K562 (cell line): ENCODE measurements around the gene LTBP4. TPM values are rescaled to one million over a fixed set of nuclear protein-coding genes. Genes with fewer than 3 reads are reported as not detected.
A peak's percentile ranks its signal among the peaks of the same experiment; 100 is the strongest.

Source experiments
- ARNT ChIP-seq, 2 experiments: fragments of 450-650 bp; IDR thresholded peaks; 2 replicates each; pipeline ENCODE4 v1.6.1; 2016; ENCODE audit warnings: mild to moderate bottlenecking in 1 of 2
- BRF2 ChIP-seq: IDR thresholded peaks from 3 replicates; pipeline ENCODE4 v1.6.1; 2011; ENCODE audit warnings: borderline replicate concordance, mild to moderate bottlenecking; ENCODE audit not compliant: insufficient read length, insufficient read depth
- FOXP4 ChIP-seq: sonication (generic); formaldehyde crosslinking; IDR thresholded peaks from 2 replicates; pipeline ENCODE4 v1.8.0; 2022; ENCODE audit warnings: mild to moderate bottlenecking, missing genetic modification reagents, borderline replicate concordance
- HDGF ChIP-seq: fragments of 450-650 bp; IDR thresholded peaks from 2 replicates; pipeline ENCODE4 v1.6.1; 2016
- MED1 ChIP-seq: sonication (generic); formaldehyde crosslinking; IDR thresholded peaks from 2 replicates; pipeline ENCODE4 v1.8.1; 2023; ENCODE audit warnings: missing genetic modification reagents, borderline replicate concordance
- MLLT1 ChIP-seq, 2 experiments: fragments of 450-650 bp; IDR thresholded peaks; 2 replicates each; pipeline ENCODE4 v1.6.1; 2016
- NEUROD1 ChIP-seq: fragments of 150-350 bp; IDR thresholded peaks from 2 replicates; pipeline ENCODE4 v1.6.1; 2014; ENCODE audit warnings: borderline replicate concordance, low read length, low read depth; ENCODE audit not compliant: partially characterized antibody
- PREB ChIP-seq: sonication (generic); formaldehyde crosslinking; IDR thresholded peaks from 2 replicates; pipeline ENCODE4 v1.8.1; 2023; ENCODE audit warnings: mild to moderate bottlenecking, missing genetic modification reagents
- TCF7 ChIP-seq: sonication (generic); IDR thresholded peaks from 2 replicates; pipeline ENCODE4 v1.6.1; 2016; ENCODE audit warnings: antibody characterized with exemption, borderline replicate concordance
- ZNF41 ChIP-seq: fragments of 250-450 bp; sonication (Bioruptor Pico); conservative IDR thresholded peaks from 2 replicates; pipeline ENCODE4 v1.4.0; 2020; ENCODE audit warnings: mild to moderate bottlenecking
- ZNF445 ChIP-seq: fragments of 250-450 bp; sonication (Bioruptor Pico); IDR thresholded peaks from 2 replicates; pipeline ENCODE4 v1.4.0; 2020; ENCODE audit warnings: low read depth, mild to moderate bottlenecking, moderate library complexity
- polyA plus RNA-seq, 8 experiments: library from polyadenylated mRNA; depleted of rRNA in 4 of 8; stranded (reverse) in 5 of 8; unstranded in 3 of 8; fragments of >200 nt; fragmentation: Nextera tagmentation in 2 of 8; fragmentation: Illumina TruSeq in 1 of 8; extraction: Ambion mirVana in 2 of 8; extraction: Trizol in 1 of 8; gene quantifications; 2 replicates each; pipeline versions ENCODE4 v1.2.1 to v1.2.3, GENCODE V29; 2011 to 2014; ENCODE audit warnings: inconsistent platforms in 1 of 8, missing spikeins in 1 of 8
- total RNA-seq, 7 experiments: library from RNA; depleted of rRNA in 6 of 7; stranded (reverse); fragments of >200 nt in 6 of 7; fragmentation: Illumina TruSeq in 2 of 7; extraction: Trizol in 2 of 7; gene quantifications; 2 replicates each; pipeline versions ENCODE4 v1.2.1 to v1.2.3, GENCODE V29; 2011 to 2021; ENCODE audit warnings: low replicate concordance in 1 of 7
- TF ChIP-seq, protein P1 (sequence below), 2 experiments: fragments of 450-650 bp; formaldehyde crosslinking in 1 of 2; IDR thresholded peaks; 2 replicates each; pipeline versions ENCODE4 v1.4.0 to v1.6.1; 2014 to 2020; ENCODE audit warnings: mild to moderate bottlenecking in 2 of 2, borderline replicate concordance in 1 of 2, low read depth in 1 of 2

LTBP4 gene
- total and polyA plus RNA-seq, 9 of the 15 experiments (the other 6 are each of a cell fraction or from before 2014, with no cell fraction given) = 0.35 to 160 (median 31.6) TPM

DNA sequence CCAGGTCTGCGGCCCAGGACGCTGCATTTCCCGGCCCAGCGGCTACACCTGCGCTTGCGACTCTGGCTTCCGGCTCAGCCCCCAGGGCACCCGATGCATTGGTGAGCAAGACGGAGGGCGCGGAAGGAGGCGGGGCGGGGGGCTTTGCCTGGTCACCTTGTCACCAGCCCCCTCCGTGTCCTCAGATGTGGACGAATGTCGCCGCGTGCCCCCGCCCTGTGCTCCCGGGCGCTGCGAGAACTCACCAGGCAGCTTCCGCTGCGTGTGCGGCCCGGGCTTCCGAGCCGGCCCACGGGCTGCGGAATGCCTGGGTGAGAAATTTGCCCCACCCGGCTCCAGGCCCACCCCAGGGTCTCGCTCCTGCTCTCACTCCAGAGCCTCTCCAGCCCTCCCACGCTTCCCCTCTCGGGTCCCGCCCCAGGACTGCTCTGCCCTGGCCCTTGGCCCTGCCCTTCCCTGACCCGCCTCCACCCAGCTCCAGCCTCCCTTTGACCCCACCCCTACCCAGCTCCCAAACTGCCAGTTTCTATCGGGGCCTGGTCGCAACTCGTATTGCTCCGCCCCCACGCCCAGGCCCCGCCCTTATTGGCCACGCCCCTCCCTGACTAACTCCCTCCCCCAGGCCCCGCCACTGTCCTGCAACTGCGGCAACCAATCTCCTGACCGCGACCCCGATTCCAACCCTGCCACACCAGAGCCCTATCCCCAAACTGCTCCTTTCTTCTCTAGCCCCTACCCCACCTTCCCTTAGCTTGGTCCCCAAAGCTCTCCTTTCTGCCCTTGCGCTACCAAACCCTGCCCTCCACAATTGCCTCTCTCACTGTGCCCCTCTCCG lies 8.6 kb downstream of the LTBP4 start (continued):
- TF ChIP-seq BRF2 = no peak
- TF ChIP-seq HDGF = peak; percentile 99
- no peak for TF ChIP-seq ZNF41
- TF ChIP-seq FOXP4 = no peak
- TF ChIP-seq PREB (CRISPR knock-in tag) = no peak
- TF ChIP-seq NEUROD1 = no peak
- TF ChIP-seq TCF7 = no peak
- no peak for TF ChIP-seq ARNT (IDR thresholded peaks at IDR 0.05)
- TF ChIP-seq, protein P1, sequence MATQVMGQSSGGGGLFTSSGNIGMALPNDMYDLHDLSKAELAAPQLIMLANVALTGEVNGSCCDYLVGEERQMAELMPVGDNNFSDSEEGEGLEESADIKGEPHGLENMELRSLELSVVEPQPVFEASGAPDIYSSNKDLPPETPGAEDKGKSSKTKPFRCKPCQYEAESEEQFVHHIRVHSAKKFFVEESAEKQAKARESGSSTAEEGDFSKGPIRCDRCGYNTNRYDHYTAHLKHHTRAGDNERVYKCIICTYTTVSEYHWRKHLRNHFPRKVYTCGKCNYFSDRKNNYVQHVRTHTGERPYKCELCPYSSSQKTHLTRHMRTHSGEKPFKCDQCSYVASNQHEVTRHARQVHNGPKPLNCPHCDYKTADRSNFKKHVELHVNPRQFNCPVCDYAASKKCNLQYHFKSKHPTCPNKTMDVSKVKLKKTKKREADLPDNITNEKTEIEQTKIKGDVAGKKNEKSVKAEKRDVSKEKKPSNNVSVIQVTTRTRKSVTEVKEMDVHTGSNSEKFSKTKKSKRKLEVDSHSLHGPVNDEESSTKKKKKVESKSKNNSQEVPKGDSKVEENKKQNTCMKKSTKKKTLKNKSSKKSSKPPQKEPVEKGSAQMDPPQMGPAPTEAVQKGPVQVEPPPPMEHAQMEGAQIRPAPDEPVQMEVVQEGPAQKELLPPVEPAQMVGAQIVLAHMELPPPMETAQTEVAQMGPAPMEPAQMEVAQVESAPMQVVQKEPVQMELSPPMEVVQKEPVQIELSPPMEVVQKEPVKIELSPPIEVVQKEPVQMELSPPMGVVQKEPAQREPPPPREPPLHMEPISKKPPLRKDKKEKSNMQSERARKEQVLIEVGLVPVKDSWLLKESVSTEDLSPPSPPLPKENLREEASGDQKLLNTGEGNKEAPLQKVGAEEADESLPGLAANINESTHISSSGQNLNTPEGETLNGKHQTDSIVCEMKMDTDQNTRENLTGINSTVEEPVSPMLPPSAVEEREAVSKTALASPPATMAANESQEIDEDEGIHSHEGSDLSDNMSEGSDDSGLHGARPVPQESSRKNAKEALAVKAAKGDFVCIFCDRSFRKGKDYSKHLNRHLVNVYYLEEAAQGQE (IDR thresholded peaks at IDR 0.05; ENCODE audit: borderline replicate concordance) = no peak
- TF ChIP-seq, protein P1 (CRISPR knock-in tag; IDR thresholded peaks at IDR 0.05; ENCODE audit: low read depth) = no peak
- TF ChIP-seq ZNF445 = no peak
- TF ChIP-seq MED1 (CRISPR knock-in tag) = no peak
- TF ChIP-seq MLLT1 (IDR thresholded peaks at IDR 0.05) = peak in 1 of 2 experiments; percentile 34; a peak in 1 of 4 replicates
